Ovary (tissue), 9 donors: Measurements from ENCODE around the gene ERP27. TPM values are rescaled to one million over a fixed set of nuclear protein-coding genes. Genes with fewer than 3 reads are reported as not detected.
A peak's percentile ranks its signal among the peaks of the same experiment; 100 is the strongest.

ENCODE experiments used
- DNase-seq, 5 donors: peaks; one replicate each; pipeline ENCODE4 v3.0.0-alpha.2; 2019 to 2020
- H3K27ac ChIP-seq, 2 donors: fragments of 200-600 bp; one replicate each; pipeline versions ENCODE4 v1.5.1 to v1.8.0; 2019 to 2022
- H3K27me3 ChIP-seq: fragments of 200-600 bp; one replicate; pipeline ENCODE4 v1.8.0; 2022
- H3K36me3 ChIP-seq: fragments of 200-600 bp; sonication (generic); one replicate; pipeline ENCODE4 v1.5.1; 2019
- H3K4me1 ChIP-seq: one replicate; pipeline ENCODE4 v1.8.1; 2013; ENCODE audit warnings: mild to moderate bottlenecking, moderate library complexity; ENCODE audit not compliant: insufficient read depth
- H3K4me3 ChIP-seq: fragments of 200-600 bp; sonication (generic); one replicate; pipeline ENCODE4 v1.5.1; 2017
- H3K9me3 ChIP-seq, 2 donors: fragments of 200-600 bp in 1 of 2; sonication (generic) in 1 of 2; one replicate each; pipeline versions ENCODE4 v1.5.1 to v1.8.1; 2013 to 2019; ENCODE audit warnings: mild to moderate bottlenecking in 1 of 2, moderate library complexity in 1 of 2
- CTCF ChIP-seq, 3 donors: fragments of 450-650 bp in 2 of 3; fragments of 200-600 bp in 1 of 3; IDR thresholded peaks; one replicate each; pipeline versions ENCODE4 v1.5.1 to v1.8.0; 2016 to 2022; ENCODE audit warnings: antibody characterized with exemption in 3 of 3, mild to moderate bottlenecking in 1 of 3
- EP300 ChIP-seq: sonication (generic); formaldehyde crosslinking; IDR thresholded peaks from one replicate; pipeline ENCODE4 v1.6.1; 2017; ENCODE audit warnings: antibody characterized with exemption
- POLR2A ChIP-seq: fragments of 450-650 bp; IDR thresholded peaks from one replicate; pipeline ENCODE4 v1.6.1; 2017; ENCODE audit warnings: antibody characterized with exemption, mild to moderate bottlenecking, moderate library complexity
- WGBS, 3 donors: extraction: QIAGEN DNeasy Blood & Tissue Kit in 1 of 3; methylation state at CpG; one replicate each; pipeline versions ENCODE4 v1.1.5 to v1.1.7; 2013 to 2017; 5-methylcytosine and 5-hydroxymethylcytosine counted together
- intact Hi-C, 4 donors: fragments of 100-400 bp; cut with DNase I; formaldehyde crosslinking; loops; one replicate each; pipeline versions ENCODE4 v1.11.0 to v1.15.1; 2022 to 2023
- polyA plus RNA-seq, 2 donors: library from polyadenylated mRNA; stranded (reverse); fragments of 200-250 nt in 1 of 2; fragments of 350-450 nt in 1 of 2; fragmentation: Illumina TruSeq in 1 of 2; extraction: RNeasy Lipid Tissue Mini Kit (QIAGEN cat#74804) in 1 of 2; gene quantifications; one replicate each; pipeline ENCODE4 v1.2.3, GENCODE V29; 2013 to 2014
- total RNA-seq, 7 donors: library from RNA; depleted of rRNA in 2 of 7; stranded (reverse); fragments of >200 nt in 2 of 7; fragmentation: NEBNext Ultra II Directional in 3 of 7; extraction: Animal tissue kit (Norgen Biotek cat#: 25700) in 3 of 7; gene quantifications; one replicate each; pipeline versions ENCODE4 v1.1.0 to v1.2.4, GENCODE V29; 2016 to 2023
- donor health status: DM: no; HTN: no; CAD: no; lungs with moderate emphysema.
- donor health status: DM: no; HTN: no; CAD: no.
- donor health status: Bipolar disorder and iron deficiency.
- donor health status: DM: yes; HTN: yes; CAD: no.
- donor health status: DM: no; HTN: no; CAD: no.
- donor health status: DM: yes; HTN: yes; CAD: no.

ERP27 gene
- total and polyA plus RNA-seq, 9 donors = 0.35 to 83.8 (median 1.9) TPM; not detected in 1

GRCh38 chr12:14953752-14954151, 15.4 kb upstream of the ERP27 start:
- no peak for DNase-seq
- Histone ChIP-seq H3K27me3 (no peaks in the 10 kb centered on the region), H3K36me3 (no peaks in the 10 kb centered on the region), H3K27ac (no peak overlapping the region), H3K9me3 (no peaks in the 10 kb centered on the region), H3K4me1 (peaks cover 6% of the 10 kb centered on the region), H3K4me3 (no peak overlapping the region)
- TF ChIP-seq CTCF (IDR thresholded peaks at IDR 0.05) = no peak
- TF ChIP-seq POLR2A = no peak
- TF ChIP-seq EP300 = no peak
- 87 to 95% (median 93%) methylated on average over 1 of the region's 1 CpG for WGBS, 3 donors
- intact Hi-C loops = loop anchor here in 1 of 4 donors (10.0 kb wide), 1 partner anchor 59 kb away; no protein-coding TSS in a partner anchor

GRCh38 chr12:14952299-14952921, 14.1 kb upstream of the ERP27 start:
- Histone ChIP-seq H3K4me3 (no peak overlapping the region), H3K27me3 (no peaks in the 10 kb centered on the region), H3K36me3 (no peaks in the 10 kb centered on the region), H3K27ac (no peak overlapping the region), H3K4me1 (peaks cover 9% of the 10 kb centered on the region), H3K9me3 (no peaks in the 10 kb centered on the region)
- 54 to 59% (median 56%) methylated on average over 7 of the region's 7 CpGs for WGBS, 3 donors
- intact Hi-C loops = loop anchor here in 1 of 4 donors (10.0 kb wide), 1 partner anchor 58 kb away; no protein-coding TSS in a partner anchor
- no peak for TF ChIP-seq EP300
- no peak for TF ChIP-seq CTCF (IDR thresholded peaks at IDR 0.05)
- TF ChIP-seq POLR2A = no peak
- peak in 1 of 5 donors; percentile 31 for DNase-seq

- 52 to 84% (median 60%) methylated on average over 1 of the region's 1 CpG for WGBS, 3 donors
- Histone ChIP-seq H3K36me3 (no peaks in the 10 kb centered on the region), H3K27ac (no peak overlapping the region), H3K4me3 (no peak overlapping the region), H3K4me1 (peaks cover 9% of the 10 kb centered on the region), H3K27me3 (no peaks in the 10 kb centered on the region), H3K9me3 (no peaks in the 10 kb centered on the region)
- TF ChIP-seq CTCF (IDR thresholded peaks at IDR 0.05) = no peak
- no peak for TF ChIP-seq POLR2A
- no peak for TF ChIP-seq EP300
- intact Hi-C loops = loop anchor here in 1 of 4 donors (10.0 kb wide), 1 partner anchor 57 kb away; no protein-coding TSS in a partner anchor
- no peak for DNase-seq
These were observed 13.5 kb upstream of the ERP27 start for GRCh38 chr12:14951851-14952250.

GRCh38 chr12:14950982-14951746, 12.8 kb upstream of the ERP27 start:
- Histone ChIP-seq H3K27ac (no peak overlapping the region), H3K36me3 (no peaks in the 10 kb centered on the region), H3K27me3 (no peaks in the 10 kb centered on the region), H3K4me1 (peaks cover 9% of the 10 kb centered on the region), H3K9me3 (no peaks in the 10 kb centered on the region), H3K4me3 (no peak overlapping the region)
- intact Hi-C loops = loop anchor here in 1 of 4 donors (10.0 kb wide), 1 partner anchor 56 kb away; no protein-coding TSS in a partner anchor
- no peak for TF ChIP-seq POLR2A
- no peak for TF ChIP-seq EP300
- no peak for TF ChIP-seq CTCF (IDR thresholded peaks at IDR 0.05)
- no peak for DNase-seq
- 76 to 89% (median 83%) methylated on average over 6 of the region's 6 CpGs for WGBS, 3 donors
